Fibroblast of skin of back (primary cell): ENCODE data around the gene IMPA2.
"Not testable (repeated sequence)": the region's sequence is repeated elsewhere in the genome, so short reads cannot be mapped to it uniquely, and the experiment has no call there.

ENCODE experiments used
- DNase-seq: peaks from one replicate; pipeline ENCODE4 v3.0.0-alpha.2; 2013

The IMPA2 gene

DNA sequence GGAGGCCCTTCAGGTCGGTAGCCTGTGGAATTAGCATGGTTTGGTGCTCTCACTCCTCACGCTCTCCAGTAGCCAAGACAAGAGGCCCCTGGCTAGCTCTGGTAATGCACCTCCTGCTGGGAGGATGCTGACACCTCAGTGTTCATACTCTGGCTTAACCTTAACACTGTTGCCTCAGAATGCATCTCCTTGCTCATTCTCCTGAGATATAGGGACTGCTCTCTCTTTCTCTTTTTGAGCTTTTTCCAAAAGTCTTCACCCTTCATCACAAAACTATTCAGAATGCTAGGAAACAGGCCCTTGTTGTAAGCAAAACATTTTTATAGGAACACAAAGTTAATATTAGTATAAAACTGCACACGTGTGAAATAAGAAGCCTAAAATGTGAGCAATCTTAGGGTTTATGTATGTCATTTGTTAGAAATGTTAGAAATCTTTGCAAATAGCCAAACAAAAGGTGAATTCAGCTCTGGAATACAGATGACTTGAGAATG lies 17.3 kb upstream of the IMPA2 start:
- peak; percentile 65 for DNase-seq

DNA sequence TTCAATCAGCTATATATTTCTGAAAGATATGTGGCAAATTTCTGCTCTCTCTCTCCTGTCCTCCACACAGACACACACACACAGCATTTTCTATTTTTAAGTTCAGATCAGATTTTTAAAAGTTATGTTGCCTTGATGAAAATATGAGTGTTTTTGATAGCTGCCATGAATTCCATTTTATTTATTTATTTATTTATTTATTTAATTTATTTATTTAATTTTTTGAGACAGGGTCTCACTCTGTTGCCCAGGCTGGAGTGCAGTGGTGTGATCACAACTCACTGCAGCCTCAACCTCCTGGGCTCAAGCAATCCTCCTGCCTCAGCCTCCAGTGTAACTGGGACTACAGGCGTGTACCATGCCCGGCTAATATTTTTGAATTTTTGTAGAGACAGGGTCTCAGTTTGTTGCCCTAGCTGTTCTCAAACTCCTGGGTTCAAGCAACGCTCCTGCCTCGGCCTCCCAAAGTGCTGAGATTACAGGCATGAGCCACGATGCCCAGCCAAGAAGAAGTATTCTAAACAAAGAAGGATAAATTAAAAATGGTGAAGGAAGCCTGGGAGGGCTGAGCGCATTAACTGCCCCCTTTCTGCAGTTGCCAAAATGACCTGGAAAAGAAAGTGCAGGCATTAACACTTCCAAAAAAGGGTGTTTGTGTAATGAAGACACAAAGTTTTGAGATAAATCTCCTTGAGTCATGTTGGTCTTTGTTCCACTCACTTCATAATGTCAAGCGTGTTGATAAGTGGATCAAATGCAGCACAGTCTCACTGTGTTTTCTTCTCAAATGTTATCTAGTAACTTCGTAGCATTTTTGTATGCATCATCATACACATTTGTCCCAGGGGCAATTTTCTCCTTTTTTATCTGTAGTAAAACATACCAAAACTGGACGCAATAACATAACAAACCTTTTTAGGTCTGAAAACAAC lies 11.1 kb upstream of the IMPA2 start:
- no peak for DNase-seq

DNA sequence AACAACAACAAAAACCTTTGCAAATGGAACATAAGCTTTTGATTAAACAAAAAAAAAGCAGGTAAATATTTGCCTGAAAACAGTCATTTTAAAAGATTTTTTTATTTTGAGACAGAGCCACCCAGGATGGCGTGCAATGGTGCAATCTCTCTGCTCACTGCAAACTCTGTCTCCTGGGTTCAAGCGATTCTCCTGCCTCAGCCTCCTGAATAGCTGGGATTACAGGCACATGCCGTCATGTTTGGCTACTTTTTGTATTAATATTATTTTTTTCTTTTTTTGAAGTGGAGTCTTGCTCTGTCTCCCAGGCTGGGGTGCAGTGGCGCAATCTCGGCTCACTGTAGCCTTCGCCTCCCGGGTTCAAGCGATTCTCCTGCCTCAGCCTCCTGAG lies 10.5 kb upstream of the IMPA2 start:
- DNase-seq, result not testable (repeated sequence)

DNA sequence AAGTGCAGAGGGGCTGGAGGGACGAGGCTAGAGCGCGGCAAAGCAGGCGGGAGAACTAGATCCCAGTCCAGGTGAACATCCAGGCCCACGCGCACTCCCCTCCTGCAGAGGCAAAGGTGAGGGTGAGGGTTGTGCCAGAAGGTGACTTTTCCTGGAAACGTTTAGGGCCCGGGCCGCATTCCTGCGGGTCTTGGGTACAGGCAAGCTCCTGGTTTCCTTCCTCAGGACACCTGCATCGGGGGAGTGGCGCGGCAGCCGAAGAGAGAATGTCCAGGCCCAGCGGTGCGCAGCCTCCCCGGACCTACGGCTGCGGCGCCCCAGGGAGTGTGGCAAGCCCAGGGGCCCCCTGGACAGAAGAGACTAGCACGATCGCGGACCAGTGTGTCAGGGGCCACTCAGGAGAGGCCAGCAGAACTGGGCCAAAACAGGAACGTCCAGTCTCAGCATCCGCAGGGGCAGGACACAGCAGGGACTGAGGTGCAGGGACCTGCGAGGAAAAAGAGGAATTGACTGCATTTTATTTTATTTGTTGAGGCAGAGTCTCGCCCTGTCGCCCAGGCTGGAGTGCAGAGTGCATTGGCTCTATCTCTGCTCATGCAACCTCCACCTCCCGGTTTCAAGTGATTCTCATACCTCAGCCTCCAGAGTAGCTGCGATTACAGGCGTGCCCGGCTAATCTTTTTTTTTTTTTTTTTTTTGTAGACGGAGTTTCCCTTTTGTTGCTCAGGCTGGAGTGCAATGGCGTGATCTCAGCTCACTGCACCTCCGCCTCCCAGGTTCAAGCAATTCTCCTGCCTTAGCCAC lies 8.7 kb upstream of the IMPA2 start:
- no peak for DNase-seq

DNA sequence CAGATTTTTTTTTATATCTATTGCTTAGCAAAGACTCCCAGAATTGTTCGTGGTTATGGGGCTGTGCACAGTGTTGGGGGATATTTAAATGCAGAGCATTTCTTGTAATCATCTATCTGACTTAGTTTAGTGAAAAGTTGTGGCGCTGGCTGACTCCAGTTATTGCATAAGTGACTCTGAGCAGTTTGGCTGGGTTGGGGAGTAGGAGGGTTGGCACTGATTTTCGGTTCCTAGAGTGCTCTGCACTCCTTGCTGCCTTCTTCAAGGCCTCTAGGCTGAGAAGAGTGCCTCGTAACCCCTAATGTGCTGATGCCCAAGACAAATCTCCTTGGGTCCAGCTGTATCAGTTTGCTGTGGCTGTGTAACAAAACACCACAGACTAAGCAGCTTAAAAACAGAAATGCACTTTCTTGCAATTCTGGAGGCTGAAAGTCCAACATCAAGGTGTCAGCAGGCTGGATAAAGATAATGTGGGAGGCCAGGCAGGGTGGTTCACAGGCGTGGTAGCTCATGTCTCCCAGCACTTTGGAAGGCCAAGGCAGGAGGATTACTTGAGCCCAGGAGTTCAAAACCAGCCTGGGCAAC lies 6.5 kb upstream of the IMPA2 start:
- DNase-seq, result no peak

DNA sequence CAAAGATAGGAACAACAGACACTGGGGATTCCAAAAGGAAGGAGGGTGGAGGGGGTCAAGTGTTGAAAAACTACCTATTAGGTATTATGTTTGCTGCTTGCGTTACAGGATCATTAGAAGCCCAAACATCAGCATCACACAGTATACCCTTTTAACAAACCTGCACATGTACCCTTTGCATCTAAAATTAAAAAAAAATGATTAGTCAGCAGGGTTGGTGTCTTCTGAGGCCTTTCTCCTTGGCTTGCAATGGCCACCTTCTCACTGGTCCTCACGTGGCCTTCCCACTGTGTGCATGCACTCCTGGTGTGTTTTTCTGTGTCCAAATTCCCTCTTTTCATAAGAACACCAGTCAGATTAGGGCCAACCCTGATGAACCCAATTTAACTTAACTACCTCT lies 5.6 kb upstream of the IMPA2 start:
- DNase-seq, result no peak

DNA sequence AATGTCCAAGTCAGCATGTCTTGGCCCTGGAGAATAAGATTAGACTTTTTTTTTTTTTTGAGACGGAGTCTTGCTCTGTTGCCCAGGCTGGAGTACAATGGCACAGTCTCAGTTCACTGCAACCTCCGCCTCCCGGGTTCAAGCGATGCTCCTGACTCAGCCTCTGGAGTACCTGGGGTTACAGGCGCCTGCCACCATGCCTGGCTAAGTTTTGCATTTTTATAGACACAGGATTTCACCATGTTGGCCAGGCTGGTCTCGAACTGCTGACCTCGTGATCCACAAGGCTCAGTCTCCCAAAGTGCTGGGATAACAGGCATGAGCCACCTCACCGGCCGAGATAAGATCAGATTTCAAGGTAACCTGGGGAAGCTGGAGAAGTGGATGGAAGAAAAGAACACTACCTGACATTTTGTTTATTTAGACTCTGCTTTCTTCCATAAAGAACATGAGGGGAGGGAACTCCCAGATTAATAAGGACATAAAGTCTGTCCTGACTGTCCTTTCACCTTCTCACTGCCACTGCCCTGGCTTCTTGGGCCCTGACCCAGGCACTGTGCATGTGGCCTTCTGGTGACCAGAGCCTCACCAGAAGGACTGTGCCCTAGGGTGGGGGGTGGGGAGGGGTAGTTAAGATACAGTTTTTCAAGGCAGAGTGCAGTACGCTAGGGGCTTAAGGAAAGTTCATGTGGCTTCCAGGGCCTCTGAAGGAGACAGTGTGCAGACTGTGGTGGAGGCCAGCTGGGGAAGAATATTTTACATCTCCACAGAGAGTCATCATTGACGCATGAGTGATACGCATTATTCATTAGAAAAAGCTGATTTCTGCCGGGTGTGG lies 4.8 kb upstream of the IMPA2 start:
- DNase-seq, result peak; percentile 63

DNA sequence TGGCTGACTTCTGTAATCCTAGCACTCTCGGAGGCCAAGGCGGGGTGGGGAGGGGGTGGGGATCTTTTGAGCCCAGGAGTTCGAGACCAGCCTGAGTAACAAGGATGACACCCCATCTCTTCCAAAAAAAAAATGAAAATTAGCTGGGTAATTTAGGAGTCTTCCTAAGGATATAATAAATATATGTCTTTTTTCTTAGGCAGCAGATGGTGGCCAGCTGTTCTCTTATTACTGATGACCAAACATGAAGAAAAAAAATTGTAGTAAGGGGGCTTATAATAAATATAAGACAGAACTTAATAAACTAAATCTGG lies 4.2 kb upstream of the IMPA2 start:
- DNase-seq, result no peak

DNA sequence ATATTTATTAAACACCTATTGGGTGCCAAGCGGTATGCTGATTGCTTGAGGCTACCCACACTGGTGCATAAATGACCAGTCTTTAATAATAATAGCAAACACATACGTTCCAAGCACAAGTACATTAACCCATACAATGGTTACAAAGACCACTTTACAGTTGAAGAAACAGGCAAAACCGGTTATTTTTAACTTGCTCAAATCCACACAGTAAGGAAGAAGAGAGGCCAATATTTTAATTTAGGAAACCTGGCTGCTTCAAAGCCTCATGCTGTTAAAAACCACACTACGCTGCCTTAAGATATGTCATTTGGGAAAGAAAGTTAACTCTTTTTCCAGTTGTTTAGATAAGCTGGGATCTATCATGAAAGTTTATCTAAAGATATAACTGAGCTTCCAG lies 2.4 kb upstream of the IMPA2 start:
- DNase-seq, result no peak

DNA sequence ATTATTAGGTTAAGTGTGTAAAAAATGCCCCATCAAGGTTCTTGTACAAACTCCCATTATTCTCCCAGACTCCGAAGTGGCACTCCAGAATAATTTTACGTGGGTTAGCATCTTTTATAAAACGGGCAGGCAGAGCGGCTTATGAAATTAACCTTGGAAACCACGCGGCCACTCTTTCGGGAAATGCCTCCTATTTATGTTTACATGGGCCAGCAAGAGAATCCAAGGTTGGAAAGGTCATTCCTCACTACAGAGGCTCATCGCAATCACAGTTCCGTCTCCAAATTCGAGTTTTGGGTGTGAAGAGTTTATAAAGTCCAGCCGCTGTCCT lies 1.2 kb upstream of the IMPA2 start:
- DNase-seq, result no peak

DNA sequence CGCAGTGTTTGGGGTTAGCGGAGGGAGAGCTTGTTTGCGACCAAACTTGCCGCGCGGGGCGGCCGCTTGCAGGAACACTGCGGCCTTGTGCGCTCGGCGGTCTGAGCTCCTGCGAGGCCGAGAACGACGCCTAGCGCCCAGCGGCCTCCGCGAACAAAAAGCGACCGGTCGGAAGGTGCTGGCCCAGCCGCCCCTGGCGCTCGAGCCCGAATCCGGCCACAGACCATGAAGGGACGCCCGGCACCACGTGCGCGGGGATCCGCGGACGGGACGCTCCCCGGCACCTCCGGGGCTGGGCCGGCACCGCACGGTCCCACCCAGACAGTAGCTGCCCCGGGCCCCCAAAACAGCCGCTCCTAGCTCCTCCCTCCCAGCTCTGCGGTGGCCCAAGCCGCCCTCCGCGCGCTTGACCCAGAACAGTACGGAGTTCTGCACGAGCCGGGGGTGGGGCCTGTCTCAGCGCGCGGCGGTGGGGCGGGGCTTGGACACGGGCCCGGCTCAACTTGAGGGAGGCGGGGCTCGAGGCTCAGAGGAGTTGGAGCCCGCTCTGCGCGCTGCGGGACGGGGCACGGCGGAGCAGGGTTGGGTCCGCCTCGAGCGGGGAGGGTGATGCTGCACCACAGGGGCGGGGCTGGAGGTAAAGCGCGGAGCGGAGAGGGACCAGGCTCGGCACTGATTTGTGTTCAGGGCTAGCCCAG lies 664 bp upstream of the IMPA2 start:
- DNase-seq, result peak; percentile 97

DNA sequence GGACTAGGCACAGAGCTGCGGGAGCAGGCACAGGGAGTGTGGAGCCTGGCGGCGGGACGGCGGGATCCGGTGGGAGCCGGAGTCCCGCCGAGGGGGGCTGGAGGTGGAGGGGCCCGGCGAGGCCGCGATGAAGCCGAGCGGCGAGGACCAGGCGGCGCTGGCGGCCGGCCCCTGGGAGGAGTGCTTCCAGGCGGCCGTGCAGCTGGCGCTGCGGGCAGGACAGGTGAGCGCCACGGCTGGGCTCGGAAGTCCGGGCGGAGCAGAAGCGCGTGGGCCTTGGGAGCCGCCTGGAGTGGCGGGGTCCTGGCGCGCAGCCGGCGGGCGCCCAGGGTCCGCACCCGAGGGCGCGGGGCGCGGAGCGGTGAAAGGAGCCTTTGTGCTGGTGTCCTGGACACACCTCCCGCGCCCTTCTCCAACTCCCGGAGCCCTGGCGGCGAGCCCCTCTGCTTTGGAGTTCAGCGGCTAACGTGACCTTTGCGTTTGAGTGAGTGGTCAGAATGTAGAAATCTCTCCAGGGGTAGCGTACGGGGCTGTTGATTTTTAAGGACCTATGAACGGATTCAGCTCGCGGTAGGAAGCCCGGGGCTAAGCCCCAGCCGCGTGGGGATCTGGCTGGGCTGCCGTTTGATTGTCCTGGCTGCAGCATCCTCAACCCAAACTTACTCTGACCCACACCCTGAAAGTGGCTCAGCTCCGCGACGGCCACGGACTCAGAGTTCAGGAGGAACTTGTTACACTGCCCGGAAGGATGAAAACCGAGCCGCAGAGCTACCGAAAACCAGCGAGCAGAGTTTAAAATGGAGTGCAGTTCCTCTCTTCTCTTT lies 448 bp downstream of the IMPA2 start:
- peak; percentile 25 for DNase-seq

DNA sequence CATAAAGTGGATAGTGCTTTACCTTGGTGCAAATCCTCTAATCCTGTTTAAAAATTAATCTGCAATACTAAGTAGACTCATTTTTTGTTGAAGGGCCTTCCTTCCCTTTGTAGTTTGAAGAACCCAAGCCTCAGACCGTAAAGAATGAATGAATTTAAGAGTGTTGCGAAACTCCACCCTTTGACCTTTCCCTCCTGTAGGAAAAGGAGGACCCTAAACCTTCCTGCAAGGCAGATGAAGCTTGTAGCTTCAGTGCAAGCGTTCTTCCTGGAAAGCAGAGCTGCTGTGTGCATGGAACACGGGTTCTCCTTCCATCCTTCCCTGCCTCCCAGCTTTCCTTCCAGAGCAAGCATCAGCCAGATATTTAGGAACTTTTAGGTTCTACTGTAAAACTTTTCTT lies 1.7 kb downstream of the IMPA2 start:
- DNase-seq, result no peak

DNA sequence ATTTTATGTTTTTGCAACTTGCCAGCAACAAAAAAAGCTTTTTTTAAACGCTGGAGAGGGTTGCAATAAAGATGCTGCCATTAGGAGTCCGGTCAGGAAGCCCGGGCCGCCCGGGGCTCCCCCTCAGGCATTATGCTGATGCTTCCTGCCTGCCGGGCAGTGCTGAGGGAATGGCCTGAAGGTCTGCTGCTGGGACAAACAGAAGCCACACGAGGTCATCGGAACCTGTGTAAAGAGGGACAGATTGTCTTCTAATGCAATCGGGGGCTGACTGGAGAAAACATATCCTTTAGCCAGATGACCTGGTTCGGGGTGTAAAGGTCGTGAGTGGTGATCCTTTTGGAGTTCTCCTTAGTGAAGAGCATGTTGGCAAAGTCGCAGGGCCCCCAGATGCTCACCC lies 2.3 kb downstream of the IMPA2 start:
- no peak for DNase-seq

DNA sequence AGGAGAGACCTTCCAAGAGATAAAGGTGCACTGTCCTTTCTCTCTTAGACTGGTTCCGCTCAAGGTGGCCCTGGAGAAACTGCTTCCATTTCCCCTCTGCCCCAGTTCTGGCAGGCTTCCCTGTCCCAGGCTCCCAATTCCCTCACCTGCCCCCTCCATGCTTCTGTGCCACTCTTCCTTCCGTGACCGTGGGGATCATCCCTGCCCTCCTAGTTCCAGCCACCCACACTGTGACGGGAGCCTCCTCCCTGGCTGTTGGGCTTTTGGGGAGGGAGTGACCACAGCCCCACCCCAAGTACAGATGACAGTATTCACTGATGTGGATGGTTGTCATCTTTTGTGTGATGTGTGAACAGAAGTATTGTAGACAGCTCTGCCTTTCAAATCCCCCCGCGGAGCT lies 2.8 kb downstream of the IMPA2 start:
- DNase-seq, result no peak

DNA sequence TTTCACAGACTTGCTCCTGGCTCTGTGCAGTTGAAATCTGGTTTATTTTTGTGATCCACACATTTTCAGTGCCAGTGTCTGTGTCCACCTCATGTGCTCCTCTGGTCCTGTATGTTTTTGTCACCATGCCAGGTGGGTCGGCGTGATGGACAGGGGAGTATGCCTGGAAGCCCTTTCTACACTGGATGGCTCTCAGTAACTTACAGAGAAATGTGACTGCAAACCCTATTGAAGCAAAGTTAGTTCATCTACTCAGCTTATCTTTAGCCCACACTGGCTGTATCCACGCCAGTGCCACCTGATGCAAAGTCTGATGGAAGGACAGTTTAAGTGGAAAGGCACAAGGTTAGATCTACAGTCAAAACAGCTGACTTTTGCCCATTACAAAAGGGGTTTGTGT lies 4.3 kb downstream of the IMPA2 start:
- no peak for DNase-seq

DNA sequence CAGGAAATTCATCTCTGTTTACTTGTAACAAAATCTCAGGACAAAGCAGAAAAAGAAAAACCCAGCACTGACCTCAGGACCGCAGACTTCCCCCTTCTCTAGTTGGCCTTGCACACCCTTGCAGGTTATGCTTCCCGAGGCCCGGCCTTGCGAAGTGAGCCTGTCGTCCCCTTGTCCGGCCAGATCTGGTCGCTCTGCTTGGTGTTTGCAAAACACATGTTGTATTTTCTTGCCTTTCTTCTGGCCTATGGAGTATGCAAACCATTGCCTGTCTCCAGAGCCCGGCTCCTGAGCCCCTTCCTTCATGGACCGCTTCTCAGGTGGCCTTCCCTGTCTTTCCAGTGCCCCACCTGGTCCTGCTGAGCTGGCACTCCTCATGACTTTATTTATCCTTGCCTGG lies 4.8 kb downstream of the IMPA2 start:
- DNase-seq, result no peak

DNA sequence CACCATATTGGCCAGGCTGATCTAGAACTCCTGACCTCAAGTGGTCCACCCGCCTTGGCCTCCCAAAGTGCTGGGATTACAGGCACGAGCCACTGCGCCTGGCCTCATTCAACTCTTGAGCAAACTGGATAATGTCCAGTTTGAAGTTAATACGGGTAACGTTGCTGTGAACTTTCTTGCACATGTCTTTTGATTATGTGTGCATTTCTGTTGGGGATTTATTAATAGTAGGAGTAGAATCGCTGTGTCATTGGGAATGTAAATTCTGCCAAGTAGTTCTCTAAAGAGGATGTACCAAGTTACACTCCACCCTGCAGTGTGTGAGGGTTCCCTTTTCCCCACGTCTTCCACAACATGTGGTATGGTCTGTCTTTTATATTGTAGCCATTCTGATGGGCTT lies 6.2 kb downstream of the IMPA2 start:
- peak; percentile 40 for DNase-seq

DNA sequence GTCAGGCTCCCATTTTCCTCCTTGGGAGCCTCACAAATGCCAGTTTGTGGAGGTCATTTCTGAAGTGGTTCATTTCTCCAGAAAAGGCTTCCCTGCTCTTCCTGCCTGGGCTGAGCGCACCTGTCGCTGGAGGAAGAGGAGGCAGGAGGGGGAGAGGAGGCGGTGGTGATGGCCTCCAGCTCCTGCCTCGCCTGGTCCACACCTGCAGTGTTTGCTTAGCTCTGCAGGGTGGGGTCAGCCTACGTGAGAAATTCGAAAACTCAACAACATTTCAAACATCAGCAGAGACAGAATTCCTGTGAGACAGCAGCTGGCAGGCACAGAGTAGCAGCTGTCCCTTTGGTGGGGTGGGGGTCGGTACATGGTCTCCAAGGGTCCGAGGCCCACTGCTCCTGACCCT lies 7.9 kb downstream of the IMPA2 start:
- no peak for DNase-seq

DNA sequence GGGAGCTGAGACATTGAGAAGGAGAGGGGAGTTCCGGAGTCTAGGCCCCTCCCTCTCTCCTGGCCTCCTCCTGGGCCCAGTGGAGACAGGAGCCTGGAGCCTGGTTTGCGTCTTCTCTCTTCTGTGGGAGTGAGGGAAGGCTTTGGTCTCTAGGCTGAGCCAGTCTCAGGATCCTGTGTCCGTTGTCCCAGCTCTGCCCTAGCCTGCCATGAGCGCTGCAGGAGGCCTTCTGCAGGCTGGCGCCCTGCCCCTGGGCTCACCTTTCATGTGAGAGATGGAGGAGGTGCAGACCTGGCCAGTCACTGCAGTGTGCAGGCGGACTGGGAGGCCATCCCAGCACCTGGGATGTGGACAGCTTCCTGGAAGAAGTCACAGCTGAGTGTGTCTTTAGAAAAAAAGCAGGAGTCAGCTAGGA lies 8.7 kb downstream of the IMPA2 start:
- DNase-seq, result no peak

DNA sequence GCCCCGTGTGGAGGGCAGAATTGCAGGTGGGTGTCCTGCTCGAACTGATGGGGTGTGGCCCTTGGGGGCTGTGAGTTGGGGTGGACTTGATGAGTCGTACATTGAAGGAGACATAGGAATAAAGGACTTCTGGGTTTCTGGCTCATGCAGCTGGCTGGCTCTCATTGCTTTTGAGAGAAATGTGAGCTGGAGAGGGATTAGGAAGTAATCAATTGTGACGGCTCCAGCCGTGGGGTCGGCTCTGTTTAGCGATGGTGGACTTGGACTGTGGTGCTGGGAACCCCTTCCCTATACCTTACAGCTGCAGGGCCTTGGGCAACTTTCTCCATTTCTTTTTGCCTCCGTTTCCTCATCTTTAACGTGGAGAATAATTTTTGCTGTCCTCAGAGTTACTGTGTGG lies 9.2 kb downstream of the IMPA2 start:
- DNase-seq, result no peak
